ENCODE data around the gene IL21R.
"Not testable (repeated sequence)": the region's sequence is repeated elsewhere in the genome, so short reads cannot be mapped to it uniquely, and the experiment has no call there.

IL21R gene

GRCh38 chr16:27377666-27378485 is 24.1 kb upstream of the IL21R start:
- no peak for DNase-seq

- DNase-seq, result no peak
Measured at GRCh38 chr16:27378871-27379481, 23.0 kb upstream of the IL21R start.

DNA sequence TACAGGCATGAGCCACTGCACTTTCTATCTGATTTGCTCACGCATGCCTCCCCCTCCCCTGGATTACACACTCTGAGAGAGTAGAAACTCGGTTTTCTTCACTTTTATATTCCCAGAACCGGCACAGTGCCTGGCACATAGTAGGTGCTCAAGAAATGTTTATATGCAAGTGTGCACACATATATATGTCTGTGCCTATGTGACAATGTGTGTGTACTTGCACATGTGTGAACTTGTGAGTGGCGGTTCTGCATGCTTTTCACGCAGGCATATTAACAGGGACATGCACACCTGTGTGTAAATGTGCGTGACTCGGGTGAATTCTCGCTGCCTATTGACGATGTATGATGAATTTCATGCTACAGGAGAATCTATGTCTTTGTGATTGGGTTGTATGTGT is 22.1 kb upstream of the IL21R start:
- no peak for DNase-seq

DNA sequence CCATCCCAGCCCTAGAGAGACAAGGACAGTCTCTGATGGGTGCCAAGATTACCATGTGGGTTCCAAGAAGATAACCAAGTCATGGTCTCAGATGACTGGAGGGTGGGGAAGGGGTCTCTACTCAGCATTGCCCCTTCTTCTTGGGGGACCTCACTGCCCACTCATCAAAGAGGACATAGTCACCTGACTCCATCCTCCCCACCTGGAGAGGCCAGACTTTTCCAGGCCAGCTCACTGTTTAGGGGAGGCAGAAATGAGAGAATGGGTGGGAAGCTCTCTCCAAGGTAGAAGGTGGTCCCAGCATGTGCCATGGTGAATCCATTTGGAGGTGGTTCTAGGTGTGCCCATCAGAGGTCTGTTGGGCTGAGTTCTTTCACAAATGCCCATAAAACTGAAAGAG is 20.7 kb upstream of the IL21R start:
- no peak for DNase-seq

- DNase-seq, result no peak
Measured at GRCh38 chr16:27381974-27382855, 19.8 kb upstream of the IL21R start.

DNA sequence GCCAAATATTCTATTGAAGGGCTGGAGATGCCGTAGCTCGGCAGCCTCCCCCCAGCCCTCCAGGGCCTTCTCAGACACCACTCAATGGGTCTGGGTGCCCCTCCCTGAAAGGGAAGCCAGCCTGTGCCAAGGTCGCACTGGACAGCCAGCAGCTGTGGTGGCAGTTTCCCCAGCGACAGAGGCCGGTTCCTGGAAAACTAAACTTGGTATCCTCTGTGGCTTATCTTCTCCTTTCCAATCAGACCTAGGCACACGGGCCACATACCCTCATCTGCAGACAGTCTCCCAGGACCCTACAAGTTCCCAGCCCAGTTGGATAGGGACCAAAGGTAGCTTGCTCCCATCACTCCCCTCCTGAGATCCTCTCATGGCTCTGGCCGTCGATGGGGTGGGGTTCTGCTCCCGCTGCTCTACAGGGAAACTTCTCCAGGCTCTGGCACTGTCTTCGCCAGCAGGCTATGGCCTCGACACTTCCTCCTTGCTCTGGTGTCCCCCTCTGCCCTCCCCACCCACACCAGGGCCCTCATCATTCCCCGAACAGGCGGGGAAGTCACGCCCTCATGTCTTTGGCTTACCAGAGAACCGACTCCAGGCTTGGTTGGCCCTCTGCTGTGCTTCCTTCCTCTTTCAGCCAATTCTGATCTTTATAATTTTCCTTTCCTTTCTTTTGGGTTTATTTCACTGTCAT is 18.3 kb upstream of the IL21R start:
- DNase-seq, result no peak

GRCh38 chr16:27384425-27384824 is 17.5 kb upstream of the IL21R start:
- no peak for DNase-seq

GRCh38 chr16:27385398-27385797 is 16.6 kb upstream of the IL21R start:
- no peak for DNase-seq

GRCh38 chr16:27386674-27387073 is 15.3 kb upstream of the IL21R start:
- DNase-seq, result no peak

DNA sequence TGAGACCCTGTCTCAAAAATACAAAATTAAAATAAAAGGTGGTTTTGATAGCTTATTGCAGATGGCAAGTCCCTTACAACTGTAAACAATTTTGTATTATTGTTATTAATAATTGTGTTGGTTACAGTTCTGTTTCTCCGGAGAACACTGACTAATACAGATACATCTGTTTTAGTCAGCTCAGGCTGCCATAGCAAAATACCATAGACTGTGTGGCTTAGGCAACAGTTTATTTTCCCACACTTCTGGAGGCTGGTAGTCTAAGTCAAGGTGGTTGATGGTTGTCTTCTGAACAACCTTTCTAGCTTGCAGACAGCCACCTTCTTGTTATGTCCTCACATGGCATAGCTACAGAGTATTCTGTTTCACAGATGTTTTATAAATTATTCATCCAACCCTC is 14.2 kb upstream of the IL21R start:
- no peak for DNase-seq

GRCh38 chr16:27389272-27389961 is 12.6 kb upstream of the IL21R start:
- DNase-seq, result no peak

DNA sequence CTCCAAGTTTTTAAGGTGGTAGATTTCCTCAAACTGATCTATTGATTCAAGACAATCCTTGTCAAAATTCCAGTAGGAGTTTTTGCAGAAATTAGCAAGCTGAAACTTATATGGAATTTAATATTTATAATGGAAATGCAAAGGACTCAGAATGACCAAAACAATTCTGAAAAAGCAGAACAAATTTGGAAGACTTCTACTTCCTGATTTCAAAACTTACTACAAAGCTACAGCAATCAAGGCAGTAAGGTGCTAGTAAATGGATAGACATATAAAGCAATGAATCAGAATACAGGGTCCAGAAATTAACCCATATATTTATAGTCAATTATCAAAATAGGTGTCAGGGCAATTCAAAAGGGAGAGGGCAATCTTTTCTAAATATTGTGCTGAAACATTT is 11.8 kb upstream of the IL21R start:
- no peak for DNase-seq

GRCh38 chr16:27392671-27393070 is 9.3 kb upstream of the IL21R start:
- DNase-seq, result no peak

DNA sequence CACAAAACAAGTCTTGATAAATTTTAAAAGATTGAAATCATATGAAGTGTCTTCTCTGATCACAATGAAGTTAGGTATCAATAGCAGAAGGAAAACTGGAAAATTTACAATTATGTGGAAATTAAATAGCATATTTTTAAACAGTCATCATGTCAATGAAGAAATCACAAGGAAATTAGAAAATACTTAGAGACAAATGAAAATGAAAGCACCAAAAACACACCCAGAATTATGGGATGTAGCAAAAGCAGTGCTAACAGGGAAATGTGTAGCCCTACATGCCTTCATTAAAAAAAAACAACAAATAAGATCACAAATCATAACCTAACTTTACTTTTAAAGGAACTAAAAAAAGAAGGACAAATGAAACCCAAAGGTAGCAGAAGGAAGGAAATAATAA is 7.5 kb upstream of the IL21R start:
- no peak for DNase-seq

GRCh38 chr16:27398341-27398893 is 3.6 kb upstream of the IL21R start:
- DNase-seq, result not testable (repeated sequence)

DNA sequence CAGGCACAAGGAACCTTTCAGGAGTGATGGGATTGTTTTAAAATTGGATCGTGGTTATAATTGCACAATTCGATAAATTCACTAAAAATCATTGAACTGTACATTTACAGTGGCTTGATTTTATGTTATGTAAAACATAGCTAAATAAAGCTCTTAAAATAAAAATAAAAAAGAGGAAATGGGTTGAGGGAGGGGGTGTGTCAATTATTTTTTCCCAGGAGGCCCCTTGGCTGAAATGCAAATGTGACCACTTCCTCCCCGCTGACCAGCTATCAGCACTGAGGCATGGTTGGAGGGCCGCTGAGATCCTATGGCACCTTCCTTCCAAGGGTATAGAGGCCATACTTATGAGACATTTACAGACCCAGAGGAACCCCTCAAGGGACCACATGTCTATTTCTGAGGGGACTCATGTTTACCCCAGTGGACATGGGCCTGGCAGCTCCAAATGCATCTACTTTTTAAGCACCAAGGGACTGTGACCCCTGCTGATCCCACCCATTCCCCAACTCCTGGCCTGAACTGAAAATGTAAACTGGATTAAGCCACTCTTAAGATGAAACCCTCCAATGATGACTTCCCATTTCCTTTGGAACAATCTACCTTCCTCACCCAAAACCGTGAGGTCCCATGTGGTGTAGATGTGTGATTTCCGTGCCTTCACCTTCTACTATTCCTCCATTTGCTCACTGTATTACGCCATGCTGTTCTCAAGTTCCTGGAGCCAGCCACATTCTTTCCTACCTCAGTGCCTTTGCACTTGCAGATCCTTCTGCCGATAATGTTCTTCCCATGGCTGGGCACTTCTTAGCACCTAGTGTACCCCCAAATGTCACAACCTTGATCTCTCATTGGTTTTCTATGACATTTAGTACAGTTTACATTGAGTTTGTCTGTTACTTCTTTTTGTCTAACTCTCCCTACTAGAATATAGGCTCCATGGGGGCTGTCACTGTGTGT is 2.8 kb upstream of the IL21R start:
- DNase-seq, result no peak

DNA sequence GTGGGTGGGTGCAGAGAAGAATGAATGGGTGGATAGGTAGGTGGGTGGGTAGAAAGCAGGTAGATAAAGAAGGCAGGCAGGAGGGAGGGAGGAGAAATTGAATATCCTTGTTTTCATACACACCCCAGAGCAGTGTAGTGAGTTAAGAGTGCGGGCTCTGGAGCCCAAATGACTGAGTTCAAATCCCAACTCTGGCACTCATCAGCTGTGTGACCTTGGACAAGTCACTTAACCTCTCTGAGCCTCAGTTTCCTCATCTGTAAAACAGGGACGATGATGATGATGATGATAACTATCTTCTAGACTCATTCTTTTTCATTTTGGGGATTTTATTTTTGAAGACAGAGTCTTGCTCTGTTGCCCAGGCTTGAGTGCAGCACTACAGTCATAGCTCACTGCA is 2.0 kb upstream of the IL21R start:
- no peak for DNase-seq

DNA sequence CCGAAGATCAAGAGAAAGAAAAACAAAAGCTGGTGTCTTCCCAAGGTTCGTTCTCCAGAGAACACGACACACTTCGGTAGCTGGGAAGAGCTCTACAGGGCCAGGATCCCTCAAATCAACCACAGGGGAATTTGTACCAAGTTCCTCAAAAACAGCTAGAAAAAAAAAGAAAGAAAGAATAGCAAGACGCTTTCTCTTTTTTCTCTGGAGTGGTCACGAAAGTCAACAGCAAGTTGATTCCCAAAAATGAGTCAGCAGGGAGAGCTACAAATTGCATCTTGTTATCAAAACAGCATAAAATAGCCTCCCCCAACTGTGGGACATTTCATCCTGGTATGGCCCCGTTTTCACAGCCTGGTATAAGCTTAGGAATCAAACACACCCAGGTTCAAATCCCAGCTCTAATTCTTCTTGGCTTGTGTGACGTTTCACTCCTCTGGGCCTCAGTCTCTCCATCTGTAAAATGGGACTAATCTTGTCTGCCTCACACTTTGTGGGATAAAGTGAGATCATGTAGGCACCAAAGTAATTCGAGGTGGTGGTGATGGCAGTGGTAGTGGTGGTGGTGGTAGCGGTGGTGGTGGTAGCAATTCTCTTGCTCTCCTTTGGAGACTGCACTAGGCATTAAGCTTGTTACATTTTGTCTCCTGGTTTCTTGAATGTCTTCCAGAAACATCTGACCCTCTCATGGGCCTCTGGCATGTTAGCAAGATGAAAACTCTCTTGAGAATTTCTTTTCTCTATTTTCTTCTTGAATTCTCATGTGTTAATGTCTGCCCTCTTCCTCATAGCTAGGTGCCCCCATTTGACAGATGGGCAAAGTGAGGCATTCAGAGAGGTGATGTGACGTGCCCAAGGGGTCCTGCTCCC is 988 bp upstream of the IL21R start:
- no peak for DNase-seq

- DNase-seq, result no peak
Measured at GRCh38 chr16:27402569-27402963, 592 bp downstream of the IL21R start.
